B cell (primary cell): ENCODE data around the gene ZNF521.

Experiments used
- EZH2 ChIP-seq: IDR thresholded peaks from 2 replicates; pipeline ENCODE4 v1.6.1; 2012; ENCODE audit warnings: borderline replicate concordance, low read depth, mild to moderate bottlenecking, moderate library complexity, low read length; ENCODE audit not compliant: insufficient read depth, poor library complexity, severe bottlenecking
- TF ChIP-seq, protein P1 (sequence below): fragments of 200-600 bp; IDR thresholded peaks from one replicate; pipeline ENCODE4 v1.8.0; 2022; ENCODE audit warnings: antibody characterized with exemption, mild to moderate bottlenecking

GRCh38 chr18:25044694-25045093 is 307.3 kb downstream of the ZNF521 start:
- TF ChIP-seq, protein P1, sequence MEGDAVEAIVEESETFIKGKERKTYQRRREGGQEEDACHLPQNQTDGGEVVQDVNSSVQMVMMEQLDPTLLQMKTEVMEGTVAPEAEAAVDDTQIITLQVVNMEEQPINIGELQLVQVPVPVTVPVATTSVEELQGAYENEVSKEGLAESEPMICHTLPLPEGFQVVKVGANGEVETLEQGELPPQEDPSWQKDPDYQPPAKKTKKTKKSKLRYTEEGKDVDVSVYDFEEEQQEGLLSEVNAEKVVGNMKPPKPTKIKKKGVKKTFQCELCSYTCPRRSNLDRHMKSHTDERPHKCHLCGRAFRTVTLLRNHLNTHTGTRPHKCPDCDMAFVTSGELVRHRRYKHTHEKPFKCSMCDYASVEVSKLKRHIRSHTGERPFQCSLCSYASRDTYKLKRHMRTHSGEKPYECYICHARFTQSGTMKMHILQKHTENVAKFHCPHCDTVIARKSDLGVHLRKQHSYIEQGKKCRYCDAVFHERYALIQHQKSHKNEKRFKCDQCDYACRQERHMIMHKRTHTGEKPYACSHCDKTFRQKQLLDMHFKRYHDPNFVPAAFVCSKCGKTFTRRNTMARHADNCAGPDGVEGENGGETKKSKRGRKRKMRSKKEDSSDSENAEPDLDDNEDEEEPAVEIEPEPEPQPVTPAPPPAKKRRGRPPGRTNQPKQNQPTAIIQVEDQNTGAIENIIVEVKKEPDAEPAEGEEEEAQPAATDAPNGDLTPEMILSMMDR, result no peak
- TF ChIP-seq EZH2, result no peak
